ENCODE measurements around the gene ZYG11A.

- peak; percentile 30; the same call in 1 of the 2 replicates for TF ChIP-seq MED1 (CRISPR knock-in tag; IDR thresholded peaks at IDR 0.05)
- TF ChIP-seq REPIN1 (CRISPR knock-in tag; IDR thresholded peaks at IDR 0.05; ENCODE audit: borderline replicate concordance, low read depth), result 0 out of 2 replicates have a peak, but pooled peaks have one; percentile 34
- no peak for TF ChIP-seq HNRNPK (IDR thresholded peaks at IDR 0.05; ENCODE audit: low read depth, low read length, poor library complexity, severe bottlenecking)
- TF ChIP-seq PHB2 (IDR thresholded peaks at IDR 0.05; ENCODE audit: partially characterized antibody), result no peak
- TF ChIP-seq ZBTB33 (CRISPR knock-in tag; IDR thresholded peaks at IDR 0.05), result no peak
- no peak for TF ChIP-seq CC2D1A (CRISPR knock-in tag; IDR thresholded peaks at IDR 0.05)
- TF ChIP-seq TCF7L2 (IDR thresholded peaks at IDR 0.05; ENCODE audit: low read depth, low read length), result no peak
- TF ChIP-seq TCF7 (IDR thresholded peaks at IDR 0.05; ENCODE audit: low read depth), result no peak; the same call in 1 of the 2 replicates
- no peak for TF ChIP-seq ARID4A (CRISPR knock-in tag; IDR thresholded peaks at IDR 0.05; ENCODE audit: borderline replicate concordance)
- TF ChIP-seq ZNF567 (CRISPR knock-in tag; IDR thresholded peaks at IDR 0.05; ENCODE audit: borderline replicate concordance), result no peak; the same call in 1 of the 2 replicates
- TF ChIP-seq TBL1XR1 (IDR thresholded peaks at IDR 0.05; ENCODE audit: borderline replicate concordance, low read length, partially characterized antibody), result no peak
- TF ChIP-seq FOSL2 (CRISPR knock-in tag; IDR thresholded peaks at IDR 0.05), result no peak
- TF ChIP-seq SMAD9 (CRISPR knock-in tag; IDR thresholded peaks at IDR 0.05), result no peak
- TF ChIP-seq BCLAF1 (IDR thresholded peaks at IDR 0.05), result no peak
Observed at GRCh38 chr1:52920791-52921291, 78.3 kb downstream of the ZYG11A start.

Data from HepG2 (cell line).